ENCODE results near the gene FLRT1. TPM values are rescaled to one million over a fixed set of nuclear protein-coding genes. Genes with fewer than 3 reads are reported as not detected.

The FLRT1 gene
- total RNA-seq, 1 experiment from 2014 or later: 0.31 TPM

DNA sequence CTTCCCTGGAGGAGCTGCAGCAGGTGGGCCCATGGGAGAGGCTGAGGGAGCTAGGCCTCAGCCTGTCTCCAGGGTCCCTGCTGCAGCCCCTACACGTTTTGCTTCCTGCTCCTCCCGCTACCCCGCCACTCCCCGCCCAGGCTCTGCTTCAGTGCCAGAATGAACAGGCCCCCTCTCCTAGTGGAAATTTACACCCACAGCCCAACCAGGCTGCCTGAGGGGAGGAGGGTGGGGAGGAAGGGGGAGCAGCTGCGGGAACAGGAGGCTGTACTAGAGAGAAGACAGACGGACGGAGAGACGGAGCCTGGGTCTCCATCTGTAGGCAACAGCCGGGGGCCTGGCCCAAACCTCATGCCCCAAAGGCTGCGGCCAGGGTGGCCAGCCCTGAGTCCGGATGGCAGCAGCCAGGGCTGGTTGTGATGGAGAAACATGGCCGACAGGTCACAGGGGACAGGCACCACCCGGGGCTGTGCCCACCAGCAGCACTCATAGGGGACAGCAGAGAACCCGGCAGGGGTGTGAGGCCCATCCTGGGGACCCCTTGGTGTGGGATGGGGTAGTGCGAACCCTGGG is 20.6 kb downstream of the FLRT1 start:
- Histone ChIP-seq H3K27me3 (ENCODE audit: insufficient read depth, low read length) (peaks cover 19% of the 10 kb centered on the region; the same call in 1 of the 2 replicates), H3K23ac (ENCODE audit: insufficient read length, low read depth, low read length) (no peak overlapping the region), H2AK5ac (ENCODE audit: insufficient read length, low read length) (no peak overlapping the region), H2BK20ac (ENCODE audit: low read depth, low read length, poor library complexity, severe bottlenecking) (no peak overlapping the region), H2BK12ac (ENCODE audit: insufficient read length, low read depth, low read length) (no peak overlapping the region), H2BK120ac (ENCODE audit: low read depth, low read length, poor library complexity, severe bottlenecking) (no peak overlapping the region), H3K9ac (ENCODE audit: extremely low read depth, insufficient read length, low read length) (no peak overlapping the region), H3K4me2 (ENCODE audit: insufficient read depth, insufficient read length, low read length) (no peak overlapping the region), H3K18ac (ENCODE audit: insufficient read length, low read depth, low read length) (no peak overlapping the region), H4K8ac (replicated peaks; ENCODE audit: insufficient read length, low read depth, low read length) (no peak overlapping the region), H3K27ac (ENCODE audit: insufficient read length, low read depth, low read length) (no peak overlapping the region), H3K9me3 (ENCODE audit: control insufficient read depth, low read depth, low read length) (no peaks in the 10 kb centered on the region), H4K20me1 (ENCODE audit: control insufficient read depth, insufficient read depth, insufficient read length) (no peaks in the 10 kb centered on the region), H3K23me2 (ENCODE audit: insufficient read length, low read depth, low read length, poor library complexity, severe bottlenecking) (peaks cover 10% of the 10 kb centered on the region), H2BK5ac (ENCODE audit: insufficient read length, low read length) (no peak overlapping the region), H2AFZ (ENCODE audit: low read length) (no peak overlapping the region), H3K4me1 (ENCODE audit: insufficient read depth, low read length) (peaks cover 2% of the 10 kb centered on the region; the same call in 1 of the 2 replicates), H3K79me2 (ENCODE audit: insufficient read depth, low read length) (no peaks in the 10 kb centered on the region), H3T11ph (ENCODE audit: low read length) (no peak overlapping the region), H4K91ac (ENCODE audit: insufficient read length, low read depth, low read length) (no peak overlapping the region), H3K56ac (ENCODE audit: insufficient read length, low read depth, low read length) (no peak overlapping the region), H4K5ac (ENCODE audit: insufficient read length, low read depth, low read length) (no peak overlapping the region), H3K14ac (ENCODE audit: insufficient read depth, low read length) (no peak overlapping the region), H3K79me1 (ENCODE audit: insufficient read depth, low read depth, low read length, poor library complexity, severe bottlenecking) (no peaks in the 10 kb centered on the region), H2BK15ac (ENCODE audit: low read depth, low read length) (no peak overlapping the region), H3K4ac (ENCODE audit: low read depth, low read length) (no peak overlapping the region)
- H3K4me3 Mint-ChIP-seq: no peak overlapping the region
- no peak for DNase-seq
- no peak overlapping the region for H3K27ac Mint-ChIP-seq
- H3K9me3 Mint-ChIP-seq: no peaks in the 10 kb centered on the region; a peak in 1 of 5 replicates
- peaks cover 32 to 38% of the 10 kb centered on the region in 2 experiments for H3K4me1 Mint-ChIP-seq
- peaks cover 77% of the 10 kb centered on the region for H3K27me3 Mint-ChIP-seq (ENCODE audit: low read depth)
- WGBS (ENCODE audit: extremely low coverage, insufficient read length, low lambda C conversion rate): no CpG with 5 or more reads among the region's 15 CpGs
- no peaks in the 10 kb centered on the region for H3K36me3 Mint-ChIP-seq (ENCODE audit: insufficient read depth in 1 of 3, low read depth in 3 of 3)
- TF ChIP-seq, protein P1, sequence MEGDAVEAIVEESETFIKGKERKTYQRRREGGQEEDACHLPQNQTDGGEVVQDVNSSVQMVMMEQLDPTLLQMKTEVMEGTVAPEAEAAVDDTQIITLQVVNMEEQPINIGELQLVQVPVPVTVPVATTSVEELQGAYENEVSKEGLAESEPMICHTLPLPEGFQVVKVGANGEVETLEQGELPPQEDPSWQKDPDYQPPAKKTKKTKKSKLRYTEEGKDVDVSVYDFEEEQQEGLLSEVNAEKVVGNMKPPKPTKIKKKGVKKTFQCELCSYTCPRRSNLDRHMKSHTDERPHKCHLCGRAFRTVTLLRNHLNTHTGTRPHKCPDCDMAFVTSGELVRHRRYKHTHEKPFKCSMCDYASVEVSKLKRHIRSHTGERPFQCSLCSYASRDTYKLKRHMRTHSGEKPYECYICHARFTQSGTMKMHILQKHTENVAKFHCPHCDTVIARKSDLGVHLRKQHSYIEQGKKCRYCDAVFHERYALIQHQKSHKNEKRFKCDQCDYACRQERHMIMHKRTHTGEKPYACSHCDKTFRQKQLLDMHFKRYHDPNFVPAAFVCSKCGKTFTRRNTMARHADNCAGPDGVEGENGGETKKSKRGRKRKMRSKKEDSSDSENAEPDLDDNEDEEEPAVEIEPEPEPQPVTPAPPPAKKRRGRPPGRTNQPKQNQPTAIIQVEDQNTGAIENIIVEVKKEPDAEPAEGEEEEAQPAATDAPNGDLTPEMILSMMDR (conservative IDR thresholded peaks at IDR 0.05): no peak

All from H9 (cell line).